ENCODE results near the gene AMHR2.
A peak's percentile ranks its signal among the peaks of the same experiment; 100 is the strongest.
"Not testable (repeated sequence)": the region's sequence is repeated elsewhere in the genome, so short reads cannot be mapped to it uniquely, and the experiment has no call there.

Gene AMHR2

DNA sequence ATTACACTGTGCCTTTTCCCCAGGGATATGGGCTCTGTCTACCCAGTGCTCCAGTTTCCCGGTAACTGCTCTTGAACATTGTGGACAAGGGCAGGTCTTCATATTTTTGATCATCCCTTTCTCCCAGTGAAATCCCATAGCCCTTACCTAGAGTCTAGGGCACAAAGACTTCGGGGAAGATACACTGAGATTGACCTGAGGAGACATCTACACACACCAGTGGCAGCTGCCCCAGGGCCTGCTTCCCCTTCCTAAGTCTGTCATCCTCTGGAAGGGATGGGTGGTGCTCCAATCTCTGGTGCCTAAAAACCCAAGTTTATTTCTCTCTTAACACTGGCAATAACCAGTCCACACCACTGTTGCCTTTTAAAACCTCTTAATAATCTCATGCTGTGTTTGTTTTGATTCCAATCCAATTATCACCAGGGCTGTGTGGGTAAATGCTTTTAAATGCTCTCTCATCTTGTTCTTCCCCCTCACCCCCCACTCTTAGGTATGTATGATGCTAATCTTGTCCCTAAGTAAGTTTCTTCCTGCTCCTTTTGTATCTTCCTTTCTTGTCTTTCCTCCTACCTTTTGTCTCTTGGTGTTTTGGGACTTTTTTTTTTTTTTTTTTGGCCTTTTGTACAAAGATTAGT is 7.8 kb upstream of the AMHR2 start:
- DNase-seq: not testable (repeated sequence)

DNA sequence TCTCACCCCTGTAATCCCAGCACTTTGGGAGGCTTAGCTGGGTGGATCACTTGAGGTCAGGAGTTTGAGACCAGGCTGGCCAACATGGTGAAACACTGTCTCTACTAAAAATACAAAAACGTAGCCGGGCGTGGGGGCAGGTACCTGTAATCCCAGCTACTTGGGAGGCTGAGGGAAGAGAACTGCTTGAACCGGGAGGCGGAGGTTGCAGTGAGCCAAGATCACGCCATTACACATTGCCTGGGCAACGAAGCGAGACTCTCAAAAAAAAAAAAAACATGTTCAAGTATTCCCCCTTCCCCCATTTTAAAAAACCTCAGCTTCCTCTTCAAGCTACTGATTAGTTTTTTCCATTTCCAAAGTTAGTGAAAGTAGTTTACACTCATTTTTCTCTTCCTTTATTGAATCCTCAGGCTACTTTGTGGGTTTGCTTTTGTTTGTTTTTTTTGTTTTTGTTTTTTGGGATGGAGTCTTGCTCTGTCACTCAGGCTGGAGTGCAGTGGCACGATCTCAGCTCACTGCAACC is 6.3 kb upstream of the AMHR2 start:
- peak; percentile 14 for DNase-seq

DNA sequence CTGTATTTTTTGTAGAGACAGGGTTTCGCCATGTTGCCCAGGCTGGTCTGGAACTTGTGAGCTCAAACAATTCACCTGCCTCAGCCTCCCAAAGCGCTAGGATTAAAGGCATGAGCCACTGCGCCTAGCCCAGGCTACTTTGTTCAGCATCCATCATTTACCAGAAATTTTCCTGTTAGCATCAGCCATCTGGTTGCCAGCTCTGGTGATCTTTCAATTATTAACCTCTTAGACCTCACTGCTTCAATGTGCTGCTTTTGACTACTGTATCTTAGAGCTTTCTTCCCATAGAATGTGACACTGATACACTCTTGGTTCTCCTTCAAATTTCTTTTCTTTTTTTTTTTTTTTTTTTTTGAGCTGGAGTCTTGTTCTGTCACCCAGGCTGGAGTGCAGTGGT is 5.4 kb upstream of the AMHR2 start:
- no peak for DNase-seq

DNA sequence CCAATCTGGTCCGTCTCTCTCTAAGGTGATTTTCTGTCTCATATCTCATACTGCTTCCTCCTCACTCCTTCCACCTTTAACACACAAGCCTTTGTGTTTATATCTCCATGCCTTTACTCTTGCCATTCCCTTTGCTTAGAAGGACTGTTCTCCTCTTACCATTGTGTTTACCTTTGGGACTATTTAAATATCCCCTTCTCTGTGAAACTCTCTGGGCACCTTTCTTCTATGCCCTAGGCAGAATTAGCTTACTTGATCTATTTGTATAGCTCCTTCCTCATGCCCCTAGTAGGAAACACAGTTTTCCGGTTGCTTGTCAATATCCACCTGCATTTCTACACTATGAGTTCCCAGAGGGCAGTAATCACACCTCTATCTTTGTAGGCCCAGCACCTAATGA is 3.9 kb upstream of the AMHR2 start:
- DNase-seq: no peak

DNA sequence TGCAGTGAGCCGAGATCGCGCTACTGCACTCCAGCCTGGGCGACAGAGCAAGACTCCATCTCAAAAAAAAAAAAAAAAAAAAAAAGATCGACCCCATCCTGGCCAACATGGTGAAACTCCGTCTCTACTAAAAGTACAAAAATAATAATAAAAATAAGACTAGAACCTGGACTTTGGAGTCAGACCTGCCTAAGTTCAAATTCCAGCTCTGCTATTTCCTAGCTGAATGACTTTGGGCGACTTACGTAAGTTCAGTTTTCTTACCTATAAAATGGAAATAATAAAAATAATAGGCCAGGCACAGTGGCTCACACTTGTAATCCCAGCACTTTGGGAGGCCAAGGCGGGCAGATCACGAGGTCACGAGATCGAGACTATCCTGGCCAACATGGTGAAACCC is 1.4 kb upstream of the AMHR2 start:
- DNase-seq: not testable (repeated sequence)

DNA sequence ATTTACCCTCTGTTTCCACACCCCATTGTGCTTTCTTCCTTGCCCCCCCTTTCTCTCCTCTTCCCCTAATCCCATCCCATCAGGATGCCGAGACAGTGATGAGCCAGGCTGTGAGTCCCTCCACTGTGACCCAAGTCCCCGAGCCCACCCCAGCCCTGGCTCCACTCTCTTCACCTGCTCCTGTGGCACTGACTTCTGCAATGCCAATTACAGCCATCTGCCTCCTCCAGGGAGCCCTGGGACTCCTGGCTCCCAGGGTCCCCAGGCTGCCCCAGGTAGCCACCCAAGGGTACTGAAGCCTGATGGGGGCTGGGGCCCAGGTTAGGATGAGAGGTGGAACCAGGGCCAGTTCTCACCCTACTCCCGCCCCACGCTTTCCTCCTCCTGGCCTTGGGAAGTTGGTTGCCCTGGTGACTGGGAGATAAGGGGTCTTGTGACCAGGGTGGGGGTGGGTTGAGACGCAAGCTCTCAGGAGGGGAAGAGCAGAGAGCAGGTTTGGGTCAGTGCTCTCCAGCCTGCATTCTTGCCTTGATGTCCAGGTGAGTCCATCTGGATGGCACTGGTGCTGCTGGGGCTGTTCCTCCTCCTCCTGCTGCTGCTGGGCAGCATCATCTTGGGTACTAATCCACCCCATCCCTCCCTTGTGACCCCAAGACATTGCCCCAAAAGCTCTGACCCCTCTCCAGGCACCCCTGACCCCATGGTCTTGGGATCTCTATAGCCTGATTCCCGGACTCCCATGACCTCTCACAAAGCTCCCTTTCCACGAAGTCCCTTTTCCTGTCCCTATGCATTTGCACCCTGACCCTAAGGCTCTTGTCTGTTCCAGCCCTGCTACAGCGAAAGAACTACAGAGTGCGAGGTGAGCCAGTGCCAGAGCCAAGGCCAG is 1.2 kb downstream of the AMHR2 start:
- no peak for DNase-seq

DNA sequence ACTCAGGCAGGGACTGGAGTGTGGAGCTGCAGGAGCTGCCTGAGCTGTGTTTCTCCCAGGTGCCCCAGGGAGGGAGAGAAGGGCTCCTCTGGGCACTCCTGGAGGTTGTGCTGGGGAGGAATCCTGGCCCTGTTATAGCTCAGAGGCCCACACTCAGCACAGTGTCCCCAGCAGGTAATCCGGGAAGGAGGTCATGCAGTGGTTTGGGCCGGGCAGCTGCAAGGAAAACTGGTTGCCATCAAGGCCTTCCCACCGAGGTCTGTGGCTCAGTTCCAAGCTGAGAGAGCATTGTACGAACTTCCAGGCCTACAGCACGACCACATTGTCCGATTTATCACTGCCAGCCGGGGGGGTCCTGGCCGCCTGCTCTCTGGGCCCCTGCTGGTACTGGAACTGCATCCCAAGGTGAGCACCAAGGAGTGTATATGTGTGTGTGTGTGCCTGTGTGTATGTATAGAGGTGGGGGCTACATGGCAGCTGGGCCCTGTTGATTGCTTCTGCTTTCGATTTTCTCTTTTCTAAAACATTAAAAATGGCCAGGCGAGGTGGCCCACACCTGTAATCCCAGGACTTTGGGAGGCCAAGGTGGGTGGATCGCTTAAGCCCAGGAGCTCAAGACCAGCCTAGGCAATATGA is 2.0 kb downstream of the AMHR2 start:
- no peak for DNase-seq

DNA sequence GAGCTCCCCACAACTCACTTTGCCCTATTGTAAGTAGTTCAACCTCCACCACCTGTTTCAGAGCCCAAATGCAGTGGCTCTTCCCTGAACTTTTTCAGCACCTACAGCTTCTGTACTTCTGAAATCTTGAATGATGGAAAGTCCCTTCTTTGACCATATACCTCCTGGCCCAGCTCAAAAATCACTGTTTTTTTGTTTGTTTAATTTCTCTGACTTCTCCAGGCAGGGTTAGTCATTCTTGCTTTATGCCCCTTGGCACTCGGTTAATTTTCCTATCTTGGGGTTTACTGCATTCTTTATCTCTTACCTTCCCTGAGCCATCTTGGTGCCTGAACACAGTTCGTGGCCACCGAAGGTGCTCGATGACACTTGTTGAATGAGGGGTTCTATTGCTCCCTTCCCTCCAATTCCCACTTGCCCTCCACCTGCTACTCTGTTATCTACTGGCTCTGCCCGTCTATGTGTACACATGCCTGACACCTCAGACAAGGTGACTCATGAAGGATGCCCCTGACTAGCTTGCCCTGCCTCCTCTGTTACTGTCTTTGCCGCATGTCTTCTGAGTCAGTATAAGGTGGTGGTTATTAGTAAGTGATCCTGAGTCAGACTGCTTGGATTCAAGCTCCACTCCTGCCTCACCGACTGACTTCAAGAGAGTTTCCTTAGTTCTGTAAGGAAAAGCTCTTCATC is 4.4 kb downstream of the AMHR2 start:
- no peak for DNase-seq

DNA sequence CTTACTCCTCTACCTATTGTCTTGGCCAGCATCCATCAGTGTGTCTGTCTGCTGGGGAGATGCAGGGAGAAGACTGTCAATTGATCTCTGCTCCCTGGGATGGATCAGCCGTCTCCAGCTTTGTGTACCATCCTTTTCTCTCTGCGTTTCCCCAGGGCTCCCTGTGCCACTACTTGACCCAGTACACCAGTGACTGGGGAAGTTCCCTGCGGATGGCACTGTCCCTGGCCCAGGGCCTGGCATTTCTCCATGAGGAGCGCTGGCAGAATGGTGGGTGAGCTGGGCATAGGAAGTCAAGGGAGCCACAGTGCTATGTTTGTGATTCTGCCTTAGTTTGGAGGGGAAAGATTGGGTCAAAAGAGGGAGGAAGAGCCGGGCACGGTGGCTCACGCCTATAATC is 5.1 kb downstream of the AMHR2 start:
- DNase-seq: no peak

DNA sequence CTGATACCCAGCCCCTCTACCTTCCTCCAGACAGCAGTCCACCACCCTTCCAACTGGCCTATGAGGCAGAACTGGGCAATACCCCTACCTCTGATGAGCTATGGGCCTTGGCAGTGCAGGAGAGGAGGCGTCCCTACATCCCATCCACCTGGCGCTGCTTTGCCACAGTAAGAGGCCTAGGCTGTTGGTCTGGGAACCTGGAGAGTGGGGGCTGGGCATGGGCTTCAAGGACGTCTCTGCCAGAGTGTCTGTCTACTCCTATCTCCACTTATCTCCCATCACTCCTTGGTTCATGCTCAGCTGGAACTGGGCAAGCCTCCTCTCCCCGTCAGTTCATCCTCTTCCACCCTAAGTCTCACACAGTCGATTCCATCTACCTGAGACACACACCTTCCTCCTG is 6.5 kb downstream of the AMHR2 start:
- no peak for DNase-seq

DNA sequence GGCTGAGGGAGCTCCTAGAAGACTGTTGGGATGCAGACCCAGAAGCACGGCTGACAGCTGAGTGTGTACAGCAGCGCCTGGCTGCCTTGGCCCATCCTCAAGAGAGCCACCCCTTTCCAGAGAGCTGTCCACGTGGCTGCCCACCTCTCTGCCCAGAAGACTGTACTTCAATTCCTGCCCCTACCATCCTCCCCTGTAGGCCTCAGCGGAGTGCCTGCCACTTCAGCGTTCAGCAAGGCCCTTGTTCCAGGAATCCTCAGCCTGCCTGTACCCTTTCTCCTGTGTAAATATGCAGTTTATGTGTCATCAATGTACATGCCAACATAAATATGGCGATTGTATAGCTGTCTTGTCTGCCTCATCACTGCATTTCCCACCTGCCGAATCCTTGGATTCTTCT is 7.5 kb downstream of the AMHR2 start:
- DNase-seq: no peak

DNA sequence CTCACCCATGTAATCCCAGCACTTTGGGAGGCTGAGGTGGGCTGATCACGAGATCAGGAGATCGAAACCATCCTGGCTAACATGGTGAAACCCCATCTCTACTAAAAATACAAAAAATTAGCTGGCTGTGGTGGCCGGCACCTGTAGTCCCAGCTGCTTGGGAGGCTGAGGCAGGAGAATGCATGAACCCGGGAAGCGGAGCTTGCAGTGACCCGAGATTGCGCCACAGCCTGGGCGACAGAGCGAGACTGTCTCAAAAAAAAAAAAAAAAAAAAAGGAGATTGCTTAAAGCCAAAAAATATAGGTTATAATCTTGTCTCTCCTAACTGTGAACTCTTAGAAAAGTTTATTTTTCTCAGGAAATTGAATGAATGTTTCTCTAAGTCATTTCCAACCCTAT is 11.7 kb downstream of the AMHR2 start:
- not testable (repeated sequence) for DNase-seq

DNA sequence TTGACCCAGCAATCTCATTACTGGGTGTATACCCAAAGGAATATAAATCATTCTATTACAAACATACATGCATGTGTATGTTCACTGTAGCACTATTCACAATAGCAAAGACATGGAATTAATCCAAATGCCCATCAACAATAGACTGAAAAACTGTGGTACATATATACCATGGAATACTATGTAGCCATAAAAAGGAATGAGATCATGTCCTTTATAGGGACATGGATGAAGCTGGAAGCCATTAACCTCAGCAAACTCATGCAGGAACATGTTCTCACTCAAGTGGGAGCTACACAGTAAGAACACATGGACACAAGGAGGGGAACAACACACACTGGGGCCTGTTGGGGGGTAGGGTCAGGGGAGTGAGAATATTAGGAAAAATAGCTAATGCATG is 15.9 kb downstream of the AMHR2 start:
- DNase-seq: not testable (repeated sequence)

DNA sequence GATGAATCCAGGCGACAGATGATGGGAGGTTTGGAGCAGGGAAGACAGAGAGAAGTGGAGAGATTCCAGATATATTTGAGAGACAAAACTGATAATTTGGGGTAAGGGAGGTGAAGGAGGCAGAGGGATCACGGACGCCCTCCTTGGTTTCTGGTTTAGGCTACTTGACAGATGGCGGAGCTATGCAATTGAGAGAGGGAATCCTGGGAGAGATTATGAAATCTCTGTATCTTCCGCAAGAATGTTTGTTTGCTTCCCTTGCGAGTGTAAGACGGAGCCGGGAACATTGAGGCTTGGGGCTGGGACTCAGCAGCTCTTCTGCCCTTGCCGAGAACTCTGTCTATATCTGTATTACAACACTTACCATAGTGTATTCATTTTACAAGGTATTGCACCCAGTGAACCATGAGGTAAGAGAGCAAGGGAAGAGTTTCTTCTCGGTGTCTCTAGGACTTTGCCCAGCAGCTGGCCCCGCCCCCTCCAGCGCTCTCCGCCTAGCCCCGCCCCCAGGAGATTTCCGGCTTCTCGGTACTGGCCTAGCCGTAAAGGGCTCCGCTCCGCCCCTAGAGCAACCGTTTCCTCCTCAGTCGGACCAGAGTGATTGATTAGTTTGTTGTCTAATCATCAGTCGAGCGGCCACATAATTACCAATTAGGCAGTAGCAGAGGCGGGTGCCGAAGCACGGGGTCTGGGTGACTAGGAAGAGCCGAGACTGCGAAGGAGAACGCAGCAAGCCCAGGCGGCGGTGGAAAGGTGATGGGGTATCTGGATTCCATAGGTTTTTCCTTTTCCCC is 17.6 kb downstream of the AMHR2 start, which contains the start of gene PRR13:
Gene PRR13 (plus strand): TSS at position 695 of the 794 bp plus-strand sequence. CDS start 981 bp downstream, outside the sequence.
- peak; percentile 96 for DNase-seq

DNA sequence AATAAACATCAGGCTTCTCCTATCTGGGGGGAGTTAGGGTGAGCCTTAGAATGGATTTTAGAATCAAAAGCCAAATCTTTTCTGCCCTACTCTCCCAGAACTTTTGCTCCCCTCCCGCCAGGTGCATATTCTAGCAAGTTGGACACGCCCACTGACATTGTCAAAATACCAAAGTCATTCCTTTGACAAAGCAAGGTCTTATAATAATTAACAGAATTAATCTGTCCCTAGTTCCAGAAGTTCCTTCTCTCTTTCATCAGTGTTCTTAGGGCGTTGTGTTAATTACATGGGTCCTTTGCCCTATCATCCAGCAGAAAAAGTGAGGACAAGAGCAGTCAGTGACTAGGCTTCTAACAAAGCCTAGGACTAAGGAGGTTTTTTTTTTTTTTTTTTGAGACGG is 20.3 kb downstream of the AMHR2 start:
- DNase-seq: no peak

DNA sequence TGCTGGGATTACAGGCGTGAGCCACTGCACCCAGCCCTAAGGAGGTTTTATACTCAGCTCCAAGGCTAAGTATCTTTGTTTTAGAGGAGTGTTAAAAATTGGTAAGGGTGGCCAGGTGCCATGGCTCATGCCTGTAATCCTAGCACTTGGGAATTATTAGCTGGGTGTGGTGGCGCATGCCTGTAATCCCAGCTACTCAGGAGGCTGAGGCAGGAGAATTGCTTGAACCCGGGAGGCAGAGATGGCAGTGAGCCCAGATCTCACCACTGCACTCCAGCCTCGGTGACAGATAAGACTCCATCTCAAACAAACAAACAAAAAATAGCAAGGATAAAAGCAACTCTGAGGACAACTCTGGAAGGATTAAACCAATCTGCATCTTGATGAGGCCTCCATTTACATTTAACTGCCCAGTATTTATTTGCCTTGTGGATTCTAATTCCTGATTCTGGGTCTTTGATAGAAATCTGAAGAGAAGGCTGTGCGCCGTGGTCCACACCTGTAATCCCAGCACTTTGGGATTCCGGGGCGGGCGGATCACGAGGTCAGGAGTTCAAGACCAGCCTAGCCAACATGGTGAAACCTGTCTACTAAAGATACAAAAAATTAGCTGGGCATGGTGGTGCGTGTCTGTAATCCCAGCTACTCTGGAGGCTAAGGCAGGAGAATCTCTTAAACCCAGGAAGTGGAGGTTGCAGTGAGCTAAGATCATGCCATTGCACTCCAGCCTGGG is 21.1 kb downstream of the AMHR2 start:
- not testable (repeated sequence) for DNase-seq

DNA sequence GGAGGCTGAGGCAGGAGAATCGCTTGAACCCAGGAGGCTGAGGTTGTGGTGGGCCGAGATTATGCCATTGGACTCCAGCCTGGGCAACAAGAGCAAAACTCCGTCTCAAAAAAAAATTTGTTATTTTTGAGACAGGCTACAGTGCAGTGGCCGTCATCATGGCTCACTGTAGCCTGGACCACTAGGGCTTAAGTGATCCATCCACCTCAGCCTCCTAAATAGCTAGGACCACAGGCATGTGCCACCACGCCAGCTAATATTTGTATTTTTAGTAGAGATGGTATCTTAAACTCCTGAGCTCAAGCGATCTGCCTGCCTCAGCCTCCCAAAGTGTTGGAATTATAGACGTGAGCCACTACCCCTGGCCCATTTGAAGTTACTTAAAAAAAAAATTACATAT is 27.3 kb downstream of the AMHR2 start:
- no peak for DNase-seq

DNA sequence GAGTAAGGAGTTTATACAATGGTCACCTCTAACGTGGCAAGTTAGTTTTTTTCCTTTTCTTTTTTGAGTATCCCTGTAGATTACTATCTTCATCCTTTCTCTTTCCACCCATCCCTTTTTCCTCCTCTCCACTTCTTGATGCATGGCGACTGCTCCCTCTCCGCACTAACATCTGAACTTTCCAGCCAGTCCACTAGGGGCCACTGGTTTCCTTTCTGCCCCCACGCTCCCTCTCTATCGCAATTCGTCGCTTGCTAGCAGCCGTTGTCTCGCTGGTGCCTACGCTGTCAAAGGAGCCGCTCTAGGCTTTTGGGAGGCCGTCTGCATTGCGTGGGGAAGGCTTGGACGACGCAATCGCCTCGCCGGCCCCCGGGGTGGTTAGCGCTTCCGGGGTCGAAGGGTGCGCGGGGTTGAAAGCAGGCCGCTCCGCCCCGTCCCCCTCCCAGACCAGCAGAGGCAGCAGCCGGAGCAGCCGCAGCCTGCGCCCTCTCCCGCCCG is 28.1 kb downstream of the AMHR2 start, which contains the start of gene PCBP2:
Gene PCBP2 (plus strand): TSS at position 442 of the 498 bp plus-strand sequence. CDS start 2,699 bp downstream, outside the sequence.
- peak; percentile 99 for DNase-seq

DNA sequence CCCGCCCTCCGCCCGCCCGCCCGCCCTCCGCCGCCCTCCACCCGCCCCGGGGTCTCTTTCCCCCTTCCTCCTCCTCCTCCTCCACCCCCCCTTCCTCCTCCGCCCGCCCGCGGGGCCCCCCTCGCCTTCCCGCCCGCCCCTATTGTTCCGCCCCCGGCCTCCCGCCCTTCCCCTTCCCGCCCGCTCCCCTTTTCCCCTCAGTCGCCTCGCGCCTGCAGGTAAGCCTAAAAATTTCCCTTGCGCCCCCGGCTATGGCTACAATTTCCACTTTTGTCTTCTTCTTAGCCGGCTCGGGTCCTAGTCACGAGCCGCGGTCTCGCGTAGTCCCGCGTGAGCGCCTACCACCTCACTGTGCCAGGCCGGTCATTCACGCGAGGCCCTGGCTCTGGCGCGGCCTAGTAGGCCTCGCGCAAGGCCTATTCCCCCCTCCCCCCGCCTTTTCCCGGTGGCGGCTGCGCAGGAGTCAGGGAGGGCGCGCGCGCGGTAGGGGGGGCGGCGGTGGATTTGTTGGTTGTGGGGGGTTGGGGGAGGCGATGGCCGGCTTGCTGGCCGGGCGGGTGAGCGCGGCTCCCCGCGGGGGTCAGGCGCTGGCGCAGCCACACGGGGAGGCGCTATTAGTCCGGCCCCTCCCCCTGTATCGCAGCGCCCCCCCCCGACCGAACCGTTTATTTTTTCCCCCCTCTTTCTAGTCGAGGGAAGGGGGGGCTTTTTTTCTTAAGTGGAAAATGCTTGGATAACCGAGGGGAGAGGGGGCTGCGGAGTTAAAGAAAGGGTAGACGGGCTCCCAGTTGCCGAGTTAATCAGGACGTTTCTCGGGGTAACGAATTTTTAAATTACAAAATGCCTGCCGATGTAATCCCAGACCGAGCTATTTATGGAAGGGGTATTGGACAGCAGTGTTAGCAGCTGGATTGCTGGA is 28.8 kb downstream of the AMHR2 start:
- DNase-seq: peak; percentile 70
